ENCODE data around the gene SYT14. TPM values are rescaled to one million over a fixed set of nuclear protein-coding genes. Genes with fewer than 3 reads are reported as not detected.
"Not testable (repeated sequence)": the region's sequence is repeated elsewhere in the genome, so short reads cannot be mapped to it uniquely, and the experiment has no call there.

Gene SYT14
- polyA plus RNA-seq, result 20.1 and 21.9 TPM in 2 replicates
- 96.2 and 114 TPM in 2 replicates for polyA minus RNA-seq

DNA sequence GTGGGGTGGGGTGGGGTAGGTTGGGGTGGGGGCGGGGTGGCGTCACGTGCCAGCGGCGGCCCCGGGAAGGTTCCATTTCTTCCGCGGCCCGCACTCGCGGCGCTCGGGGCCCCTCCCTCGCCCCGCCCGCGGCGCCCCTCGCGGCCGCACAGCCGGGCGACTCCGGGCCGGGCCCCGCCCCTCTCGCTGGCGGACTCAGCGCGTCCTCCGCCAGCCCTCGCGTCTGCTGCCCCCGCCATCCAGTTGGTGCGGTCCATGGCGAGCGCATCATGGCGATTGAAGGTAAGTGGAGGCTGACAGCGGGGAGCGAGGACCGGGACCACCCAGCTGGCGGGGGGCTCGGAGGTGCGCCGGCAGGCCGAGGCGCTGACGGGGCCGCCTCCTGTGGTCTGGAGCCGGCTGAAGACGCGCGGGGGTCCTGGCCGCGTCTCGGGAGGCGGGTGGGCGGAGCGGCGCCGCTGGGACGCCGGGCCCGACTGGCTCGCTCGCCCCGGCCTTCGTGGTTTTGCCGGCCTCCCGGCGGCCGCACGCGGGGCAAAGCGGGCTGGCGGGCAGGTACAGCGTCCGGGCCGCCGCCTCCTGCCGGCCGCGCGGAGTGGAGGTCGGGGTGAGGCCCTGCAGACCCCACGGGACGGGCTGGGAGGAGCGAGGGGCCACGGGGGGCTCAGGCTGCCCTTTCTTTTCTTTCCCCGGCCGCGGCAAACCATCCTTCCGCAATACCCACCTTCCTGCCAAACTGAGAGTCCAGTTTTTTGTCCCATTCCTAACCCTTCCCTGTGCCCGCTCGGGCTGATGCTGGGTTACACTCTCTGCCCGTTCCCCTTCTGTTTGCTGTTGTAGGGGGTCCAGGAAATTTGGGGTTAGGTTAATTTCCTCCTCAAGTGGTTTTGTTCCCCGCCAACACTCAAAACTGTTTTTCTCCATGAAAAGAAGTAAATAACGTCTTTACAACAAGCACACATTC, at the start of gene SYT14:
Gene SYT14, plus strand, starts transcription at position 222 of the 964 bp plus-strand sequence. Its CDS starts 48 bp downstream, at position 270.
- TF ChIP-seq MXI1 (conservative IDR thresholded peaks at IDR 0.05; ENCODE audit: poor library complexity, severe bottlenecking) (peak; percentile 69), EP300 (conservative IDR thresholded peaks at IDR 0.05; ENCODE audit: poor library complexity, severe bottlenecking) (peak; percentile 39), SMC3 (conservative IDR thresholded peaks at IDR 0.05; ENCODE audit: poor library complexity) (peak; percentile 44), TAF1 (IDR thresholded peaks at IDR 0.05; ENCODE audit: low read depth) (peak; percentile 21), RAD21 (conservative IDR thresholded peaks at IDR 0.05) (peak; percentile 40), EZH2 (IDR thresholded peaks at IDR 0.05; ENCODE audit: borderline replicate concordance, insufficient read depth, low read length, poor library complexity, severe bottlenecking) (no peak), POLR2AphosphoS5 (IDR thresholded peaks at IDR 0.05) (peak; percentile 69)
- TF ChIP-seq, protein P1, sequence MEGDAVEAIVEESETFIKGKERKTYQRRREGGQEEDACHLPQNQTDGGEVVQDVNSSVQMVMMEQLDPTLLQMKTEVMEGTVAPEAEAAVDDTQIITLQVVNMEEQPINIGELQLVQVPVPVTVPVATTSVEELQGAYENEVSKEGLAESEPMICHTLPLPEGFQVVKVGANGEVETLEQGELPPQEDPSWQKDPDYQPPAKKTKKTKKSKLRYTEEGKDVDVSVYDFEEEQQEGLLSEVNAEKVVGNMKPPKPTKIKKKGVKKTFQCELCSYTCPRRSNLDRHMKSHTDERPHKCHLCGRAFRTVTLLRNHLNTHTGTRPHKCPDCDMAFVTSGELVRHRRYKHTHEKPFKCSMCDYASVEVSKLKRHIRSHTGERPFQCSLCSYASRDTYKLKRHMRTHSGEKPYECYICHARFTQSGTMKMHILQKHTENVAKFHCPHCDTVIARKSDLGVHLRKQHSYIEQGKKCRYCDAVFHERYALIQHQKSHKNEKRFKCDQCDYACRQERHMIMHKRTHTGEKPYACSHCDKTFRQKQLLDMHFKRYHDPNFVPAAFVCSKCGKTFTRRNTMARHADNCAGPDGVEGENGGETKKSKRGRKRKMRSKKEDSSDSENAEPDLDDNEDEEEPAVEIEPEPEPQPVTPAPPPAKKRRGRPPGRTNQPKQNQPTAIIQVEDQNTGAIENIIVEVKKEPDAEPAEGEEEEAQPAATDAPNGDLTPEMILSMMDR (IDR thresholded peaks at IDR 0.05; ENCODE audit: poor library complexity, severe bottlenecking), result peak; percentile 29
- TF ChIP-seq, protein P2, sequence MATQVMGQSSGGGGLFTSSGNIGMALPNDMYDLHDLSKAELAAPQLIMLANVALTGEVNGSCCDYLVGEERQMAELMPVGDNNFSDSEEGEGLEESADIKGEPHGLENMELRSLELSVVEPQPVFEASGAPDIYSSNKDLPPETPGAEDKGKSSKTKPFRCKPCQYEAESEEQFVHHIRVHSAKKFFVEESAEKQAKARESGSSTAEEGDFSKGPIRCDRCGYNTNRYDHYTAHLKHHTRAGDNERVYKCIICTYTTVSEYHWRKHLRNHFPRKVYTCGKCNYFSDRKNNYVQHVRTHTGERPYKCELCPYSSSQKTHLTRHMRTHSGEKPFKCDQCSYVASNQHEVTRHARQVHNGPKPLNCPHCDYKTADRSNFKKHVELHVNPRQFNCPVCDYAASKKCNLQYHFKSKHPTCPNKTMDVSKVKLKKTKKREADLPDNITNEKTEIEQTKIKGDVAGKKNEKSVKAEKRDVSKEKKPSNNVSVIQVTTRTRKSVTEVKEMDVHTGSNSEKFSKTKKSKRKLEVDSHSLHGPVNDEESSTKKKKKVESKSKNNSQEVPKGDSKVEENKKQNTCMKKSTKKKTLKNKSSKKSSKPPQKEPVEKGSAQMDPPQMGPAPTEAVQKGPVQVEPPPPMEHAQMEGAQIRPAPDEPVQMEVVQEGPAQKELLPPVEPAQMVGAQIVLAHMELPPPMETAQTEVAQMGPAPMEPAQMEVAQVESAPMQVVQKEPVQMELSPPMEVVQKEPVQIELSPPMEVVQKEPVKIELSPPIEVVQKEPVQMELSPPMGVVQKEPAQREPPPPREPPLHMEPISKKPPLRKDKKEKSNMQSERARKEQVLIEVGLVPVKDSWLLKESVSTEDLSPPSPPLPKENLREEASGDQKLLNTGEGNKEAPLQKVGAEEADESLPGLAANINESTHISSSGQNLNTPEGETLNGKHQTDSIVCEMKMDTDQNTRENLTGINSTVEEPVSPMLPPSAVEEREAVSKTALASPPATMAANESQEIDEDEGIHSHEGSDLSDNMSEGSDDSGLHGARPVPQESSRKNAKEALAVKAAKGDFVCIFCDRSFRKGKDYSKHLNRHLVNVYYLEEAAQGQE (IDR thresholded peaks at IDR 0.05; ENCODE audit: borderline replicate concordance), result peak; percentile 10
- peak within 1 kb of the TSS; percentile 83 for H3K4me3 ChIP-seq (ENCODE audit: low read length)
- no peaks in the 10 kb centered on the region for H3K9me3 ChIP-seq (ENCODE audit: low read length)
- no peaks in the 10 kb centered on the region for H3K27me3 ChIP-seq (ENCODE audit: insufficient read depth, low read depth, low read length)
- peak within 1 kb of the TSS; percentile 55 for H3K27ac ChIP-seq (ENCODE audit: low read length)
- H3K9me2 ChIP-seq (ENCODE audit: insufficient read depth, low read length), result no peaks in the 10 kb centered on the region
- H3K4me2 ChIP-seq (ENCODE audit: low read length), result peak within 1 kb of the TSS; percentile 70
- peak within 1 kb of the TSS; percentile 74 for H3K9ac ChIP-seq (ENCODE audit: low read length)
- no peaks in the 10 kb centered on the region for H4K20me1 ChIP-seq (ENCODE audit: insufficient read depth)
- peak within 1 kb of the TSS; percentile 67 for H2AFZ ChIP-seq (ENCODE audit: low read depth, low read length)
- H3F3A ChIP-seq (ENCODE audit: insufficient read depth, low read length, poor library complexity, severe bottlenecking), result no peaks in the 10 kb centered on the region
- H3K79me2 ChIP-seq (replicated peaks; ENCODE audit: insufficient read depth, low read length), result peaks cover 44% of the 10 kb centered on the region
- no peaks in the 10 kb centered on the region for H3K36me3 ChIP-seq (ENCODE audit: insufficient read depth, low read length)

DNA sequence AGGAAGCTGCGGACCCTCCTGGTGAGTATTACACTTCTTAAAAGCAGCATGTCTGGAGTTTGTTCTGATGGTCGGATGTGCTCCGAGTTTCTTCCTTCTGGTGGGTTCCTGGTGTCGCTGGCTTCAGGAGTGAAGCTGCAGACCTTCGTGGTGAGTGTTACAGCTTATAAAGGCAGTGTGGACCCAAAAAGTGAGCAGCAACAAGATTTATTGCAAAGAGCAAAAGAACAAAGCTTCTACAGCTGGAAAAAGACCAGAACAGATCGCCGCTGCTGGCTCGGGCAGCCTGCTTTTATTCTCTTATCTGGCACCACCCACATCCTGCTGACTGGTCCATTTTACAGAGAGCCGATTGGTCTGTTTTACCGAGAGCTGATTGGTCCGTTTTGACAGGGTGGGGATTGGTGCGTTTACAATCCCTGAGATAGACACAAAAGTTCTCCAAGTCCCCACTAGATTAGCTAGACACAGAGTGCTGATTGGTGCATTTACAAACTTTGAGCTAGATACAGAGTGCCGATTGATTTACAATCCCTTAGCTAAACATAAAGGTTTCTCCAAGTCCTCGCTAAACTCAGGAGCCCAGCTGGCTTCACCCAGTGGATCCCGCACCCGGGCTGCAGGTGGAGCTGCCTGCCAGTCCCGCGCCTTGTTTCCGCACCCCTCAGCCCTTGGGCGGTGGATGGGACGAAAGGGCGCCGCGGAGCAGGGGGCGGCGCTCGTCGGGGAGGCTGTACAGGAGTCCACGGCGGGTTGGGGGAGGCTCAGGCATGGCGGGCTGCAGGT, 49.5 kb upstream of the SYT14 start:
- not testable (repeated sequence) for H3K27ac ChIP-seq (ENCODE audit: low read length); H3K9me3 ChIP-seq (ENCODE audit: low read length); H3K9ac ChIP-seq (ENCODE audit: low read length); H2AFZ ChIP-seq (ENCODE audit: low read depth, low read length); H3K4me3 ChIP-seq (ENCODE audit: low read length); H3K36me3 ChIP-seq (ENCODE audit: insufficient read depth, low read length); H3K4me2 ChIP-seq (ENCODE audit: low read length); H3K9me2 ChIP-seq (ENCODE audit: insufficient read depth, low read length); H4K20me1 ChIP-seq (ENCODE audit: insufficient read depth); H3F3A ChIP-seq (ENCODE audit: insufficient read depth, low read length, poor library complexity, severe bottlenecking); H3K27me3 ChIP-seq (ENCODE audit: insufficient read depth, low read depth, low read length); H3K79me2 ChIP-seq (replicated peaks; ENCODE audit: insufficient read depth, low read length)

Measured in neural cell (in vitro differentiated cells).